Limb (tissue), 2 donors: ENCODE measurements around the gene CERT1.

Experiments used
- DNase-seq, 2 donors: peaks; one replicate each; pipeline ENCODE4 v3.0.0-alpha.2; 2016; ENCODE audit errors: extremely low spot score in 2 of 2

CERT1 gene

GRCh38 chr5:75475364-75475763 lies 36.1 kb downstream of the CERT1 start:
- DNase-seq: no peak

- DNase-seq: no peak
Measured at GRCh38 chr5:75473463-75473862, 38.0 kb downstream of the CERT1 start.

- no peak for DNase-seq
Measured at GRCh38 chr5:75472973-75473372, 38.5 kb downstream of the CERT1 start.

- no peak for DNase-seq
Measured at GRCh38 chr5:75471193-75471592, 40.2 kb downstream of the CERT1 start.

GRCh38 chr5:75469017-75469416 lies 42.4 kb downstream of the CERT1 start:
- DNase-seq: no peak

- DNase-seq: no peak
Measured at GRCh38 chr5:75468593-75468992, 42.8 kb downstream of the CERT1 start.

- DNase-seq: no peak
Measured at GRCh38 chr5:75466006-75466716, 45.3 kb downstream of the CERT1 start.

GRCh38 chr5:75465480-75465879 lies 45.9 kb downstream of the CERT1 start:
- no peak for DNase-seq

- DNase-seq: no peak
Measured at GRCh38 chr5:75463726-75464125, 47.7 kb downstream of the CERT1 start.

- DNase-seq: no peak
Measured at GRCh38 chr5:75461679-75462078, 49.8 kb downstream of the CERT1 start.

GRCh38 chr5:75460942-75461610 lies 50.4 kb downstream of the CERT1 start:
- no peak for DNase-seq

GRCh38 chr5:75460532-75460931 lies 50.9 kb downstream of the CERT1 start:
- no peak for DNase-seq

GRCh38 chr5:75457691-75458090 lies 53.7 kb downstream of the CERT1 start:
- no peak for DNase-seq

GRCh38 chr5:75457161-75457560 lies 54.3 kb downstream of the CERT1 start:
- no peak for DNase-seq

GRCh38 chr5:75450069-75450468 lies 61.4 kb downstream of the CERT1 start:
- no peak for DNase-seq

GRCh38 chr5:75446068-75446467 lies 65.4 kb downstream of the CERT1 start:
- no peak for DNase-seq

GRCh38 chr5:75441560-75441959 lies 69.9 kb downstream of the CERT1 start:
- no peak for DNase-seq

- DNase-seq: no peak
Measured at GRCh38 chr5:75439276-75439675, 72.2 kb downstream of the CERT1 start.

GRCh38 chr5:75438722-75439121 lies 72.7 kb downstream of the CERT1 start:
- no peak for DNase-seq

- no peak for DNase-seq
Measured at GRCh38 chr5:75435096-75435495, 76.3 kb downstream of the CERT1 start.

GRCh38 chr5:75433814-75434506 lies 77.5 kb downstream of the CERT1 start:
- no peak for DNase-seq

GRCh38 chr5:75414241-75414640 lies 97.2 kb downstream of the CERT1 start:
- no peak for DNase-seq
